Motor neuron (in vitro differentiated cells): Measurements from ENCODE around the gene SLC10A2. TPM values are rescaled to one million over a fixed set of nuclear protein-coding genes. Genes with fewer than 3 reads are reported as not detected.

Experiments
- ATAC-seq, 8 experiments: fragments of 200-7000 bp; cut with Tn5 transposase; replicated peaks in 6 of 8; 2 replicates each; pipeline ENCODE4 v1.8.0; 2021; ENCODE audit warnings: mild to moderate bottlenecking in 8 of 8, moderate library complexity in 8 of 8
- H3K27ac ChIP-seq, 2 donors: fragments of 250-450 bp; sonication (Bioruptor Pico); 2 replicates each; pipeline ENCODE4 v1.9.0; 2021; ENCODE audit warnings: antibody characterized with exemption in 2 of 2, mild to moderate bottlenecking in 2 of 2, moderate library complexity in 1 of 2
- H3K4me1 ChIP-seq, 2 donors: fragments of 250-450 bp; sonication (Bioruptor Pico); replicated peaks in 1 of 2; 2 replicates each; pipeline ENCODE4 v1.6.1; 2021; ENCODE audit warnings: antibody characterized with exemption in 2 of 2, mild to moderate bottlenecking in 2 of 2, moderate library complexity in 1 of 2
- H3K4me3 ChIP-seq, 5 donors: fragments of 250-450 bp; sonication (Bioruptor Pico); 2 replicates each; pipeline ENCODE4 v1.9.0; 2021; ENCODE audit warnings: antibody characterized with exemption in 5 of 5, mild to moderate bottlenecking in 5 of 5, moderate library complexity in 4 of 5
- WGBS, 10 experiments: fragments of 450-650 bp; shearing (Covaris generic); methylation state at CpG; one replicate each; pipeline ENCODE4 v1.0.0; 2022; 5-methylcytosine and 5-hydroxymethylcytosine counted together
- in situ Hi-C, 9 experiments: fragments of 400-800 bp; cut with MboI; loops; one replicate each; pipeline ENCODE4 v1.15.0; 2021; ENCODE audit warnings: low sequenced_read_pairs in 9 of 9, low pct_unique_long_range_greater_than_20kb in 2 of 9; ENCODE audit not compliant: unreplicated experiment in 9 of 9
- total RNA-seq, 8 experiments: library from RNA; unstranded; fragments of 300-600 nt; gene quantifications; 2 replicates each; pipeline versions ENCODE4 v1.2.3 to v1.2.4, GENCODE V29; 2022

SLC10A2 gene
- total RNA-seq, 8 experiments from 2014 or later = 0.07 to 0.87 (median 0.18) TPM; not detected in 2

- 13 to 91% (median 49%) methylated on average over 1 to 2 of the region's 2 CpGs; no CpG with 5 or more reads in 1 of the 10 experiments for WGBS, 10 experiments
- Histone ChIP-seq H3K4me1 (no peaks in the 10 kb centered on the region), H3K4me3 (no peak overlapping the region), H3K27ac (no peak overlapping the region)
- in situ Hi-C loops = no loop called here
- no peak for ATAC-seq
Measured at GRCh38 chr13:103081435-103081834, 15.2 kb upstream of the SLC10A2 start.

- ATAC-seq = no peak
- Histone ChIP-seq H3K4me3 (no peak overlapping the region), H3K27ac (no peak overlapping the region), H3K4me1 (no peaks in the 10 kb centered on the region)
- 0 to 94% (median 87%) methylated on average over 2 to 5 of the region's 5 CpGs for WGBS, 10 experiments
- in situ Hi-C loops = no loop called here
Measured at GRCh38 chr13:103078158-103078557, 11.9 kb upstream of the SLC10A2 start.

GRCh38 chr13:103068836-103069235, 2.6 kb upstream of the SLC10A2 start:
- Histone ChIP-seq H3K4me3 (no peak overlapping the region), H3K4me1 (peaks cover 24 to 35% of the 10 kb centered on the region in 2 donors), H3K27ac (no peak overlapping the region)
- in situ Hi-C loops = no loop called here
- ATAC-seq = peak in 1 of 8 experiments; percentile 95
- WGBS, 10 experiments = 0 to 93% (median 75%) methylated on average over 1 of the region's 1 CpG; no CpG with 5 or more reads in 4 of the 10 experiments

GRCh38 chr13:103067751-103068555, 1.7 kb upstream of the SLC10A2 start:
- Histone ChIP-seq H3K4me1 (peaks cover 24 to 35% of the 10 kb centered on the region in 2 donors), H3K27ac (no peak overlapping the region), H3K4me3 (no peak overlapping the region)
- in situ Hi-C loops = no loop called here
- WGBS, 10 experiments = 0 to 90% (median 43%) methylated on average over 1 to 5 of the region's 7 CpGs; no CpG with 5 or more reads in 2 of the 10 experiments
- ATAC-seq = peak in 3 of 8 experiments; percentile 18 to 64 (median 34)

GRCh38 chr13:103066781-103067345, 646 bp upstream of the SLC10A2 start:
- peaks cover 24 to 35% of the 10 kb centered on the region in 2 donors for H3K4me1 ChIP-seq
- H3K4me3 ChIP-seq = no peak overlapping the region
- 0 to 30% (median 11%) methylated on average over 1 to 3 of the region's 3 CpGs for WGBS, 10 experiments
- H3K27ac ChIP-seq = no peak overlapping the region
- in situ Hi-C loops = no loop called here
- peak in 5 of 8 experiments; percentile 75 to 86 (median 82) for ATAC-seq

GRCh38 chr13:103063376-103063775, 2.8 kb downstream of the SLC10A2 start:
- H3K4me3 ChIP-seq = no peak overlapping the region
- 15 to 100% (median 100%) methylated on average over 1 to 4 of the region's 4 CpGs; no CpG with 5 or more reads in 1 of the 10 experiments for WGBS, 10 experiments
- H3K27ac ChIP-seq = no peak overlapping the region
- peaks cover 24 to 32% of the 10 kb centered on the region in 2 donors for H3K4me1 ChIP-seq
- ATAC-seq = no peak
- in situ Hi-C loops = no loop called here

GRCh38 chr13:103062079-103062478, 4.1 kb downstream of the SLC10A2 start:
- no peak overlapping the region for H3K27ac ChIP-seq
- peaks cover 11 to 19% of the 10 kb centered on the region in 2 donors for H3K4me1 ChIP-seq
- in situ Hi-C loops = no loop called here
- no peak overlapping the region for H3K4me3 ChIP-seq
- no peak for ATAC-seq
- WGBS, 10 experiments = 0 to 100% (median 76%) methylated on average over 2 of the region's 2 CpGs; no CpG with 5 or more reads in 1 of the 10 experiments

GRCh38 chr13:103056008-103056407, 10.2 kb downstream of the SLC10A2 start:
- in situ Hi-C loops = no loop called here
- Histone ChIP-seq H3K4me1 (no peaks in the 10 kb centered on the region), H3K4me3 (no peak overlapping the region), H3K27ac (no peak overlapping the region)
- WGBS, 10 experiments = 3 to 100% (median 66%) methylated on average over 1 to 2 of the region's 2 CpGs; no CpG with 5 or more reads in 1 of the 10 experiments
- ATAC-seq = no peak

GRCh38 chr13:103055166-103055565, 11.1 kb downstream of the SLC10A2 start:
- in situ Hi-C loops = no loop called here
- 7 to 80% (median 43%) methylated on average over 1 to 2 of the region's 2 CpGs; no CpG with 5 or more reads in 5 of the 10 experiments for WGBS, 10 experiments
- Histone ChIP-seq H3K27ac (no peak overlapping the region), H3K4me1 (no peaks in the 10 kb centered on the region), H3K4me3 (no peak overlapping the region)
- no peak for ATAC-seq

- no peak for ATAC-seq
- no peaks in the 10 kb centered on the region for H3K4me1 ChIP-seq
- WGBS, 10 experiments = 6 to 100% (median 92%) methylated on average over 1 to 4 of the region's 4 CpGs; no CpG with 5 or more reads in 3 of the 10 experiments
- in situ Hi-C loops = no loop called here
- H3K4me3 ChIP-seq = no peak overlapping the region
- H3K27ac ChIP-seq = no peak overlapping the region
Measured at GRCh38 chr13:103046676-103047075, 19.5 kb downstream of the SLC10A2 start.

GRCh38 chr13:103044056-103044455, 22.2 kb downstream of the SLC10A2 start:
- Histone ChIP-seq H3K27ac (no peak overlapping the region), H3K4me1 (no peaks in the 10 kb centered on the region), H3K4me3 (no peak overlapping the region)
- in situ Hi-C loops = no loop called here
- 32 to 93% (median 80%) methylated on average over 1 to 3 of the region's 3 CpGs; no CpG with 5 or more reads in 1 of the 10 experiments for WGBS, 10 experiments
- ATAC-seq = no peak

GRCh38 chr13:103040006-103040405, 26.2 kb downstream of the SLC10A2 start:
- in situ Hi-C loops = no loop called here
- no peak for ATAC-seq
- Histone ChIP-seq H3K27ac (no peak overlapping the region), H3K4me1 (no peaks in the 10 kb centered on the region), H3K4me3 (no peak overlapping the region)
- 0 to 100% (median 82%) methylated on average over 1 of the region's 1 CpG; no CpG with 5 or more reads in 1 of the 10 experiments for WGBS, 10 experiments

- ATAC-seq = no peak
- Histone ChIP-seq H3K4me3 (no peak overlapping the region), H3K27ac (no peak overlapping the region), H3K4me1 (no peaks in the 10 kb centered on the region)
- 0 to 83% (median 60%) methylated on average over 1 to 2 of the region's 2 CpGs; no CpG with 5 or more reads in 3 of the 10 experiments for WGBS, 10 experiments
- in situ Hi-C loops = no loop called here
Measured at GRCh38 chr13:103039183-103039582, 27.0 kb downstream of the SLC10A2 start.
